ENCODE data around the gene ZNHIT2. TPM values are rescaled to one million over a fixed set of nuclear protein-coding genes. Genes with fewer than 3 reads are reported as not detected.

ZNHIT2 gene
- total RNA-seq, 1 donor from 2014 or later, result 35.3 TPM

GRCh38 chr11:65102142-65103095 is 15.1 kb downstream of the ZNHIT2 start:
- Histone ChIP-seq H3K36me3 (peaks cover 5 to 11% of the 10 kb centered on the region in 2 donors), H3K27me3 (no peaks in the 10 kb centered on the region), H3K4me3 (no peak overlapping the region), H3K27ac (peak overlapping the region; percentile 32 to 45), H3K9me3 (no peaks in the 10 kb centered on the region), H3K4me1 (peaks cover 0 to 13% of the 10 kb centered on the region in 2 donors)
- intact Hi-C loops (cut with DNase I), result no loop called here
- TF ChIP-seq CTCF (IDR thresholded peaks at IDR 0.05), result no peak
- DNase-seq (ENCODE audit: low spot score in 2 of 2), result no peak

GRCh38 chr11:65100674-65101350 is 16.7 kb downstream of the ZNHIT2 start:
- H3K9me3 ChIP-seq, result no peaks in the 10 kb centered on the region
- H3K36me3 ChIP-seq, result peaks cover 3 to 9% of the 10 kb centered on the region in 2 donors
- no peak for DNase-seq (ENCODE audit: low spot score in 2 of 2)
- no peak for TF ChIP-seq CTCF (IDR thresholded peaks at IDR 0.05)
- intact Hi-C loops (cut with DNase I), result no loop called here
- H3K27me3 ChIP-seq, result no peaks in the 10 kb centered on the region
- H3K4me3 ChIP-seq, result no peak overlapping the region
- H3K4me1 ChIP-seq, result peaks cover 3 to 21% of the 10 kb centered on the region in 2 donors
- no peak overlapping the region for H3K27ac ChIP-seq

GRCh38 chr11:65096926-65097325 is 20.6 kb downstream of the ZNHIT2 start:
- H3K4me1 ChIP-seq, result peaks cover 3 to 15% of the 10 kb centered on the region in 2 donors

GRCh38 chr11:65095974-65096806 is 21.3 kb downstream of the ZNHIT2 start, which contains the start of gene VPS51:
VPS51 (plus strand) TSS chr11:65096214; CDS start chr11:65096251, 37 bp downstream.
- H3K27ac ChIP-seq, result peak within 1 kb of the TSS; percentile 86 to 95
- peak in 1 of 3 experiments; percentile 20 for TF ChIP-seq CTCF (IDR thresholded peaks at IDR 0.05)
- H3K4me1 ChIP-seq, result peaks cover 3 to 15% of the 10 kb centered on the region in 2 donors
- H3K36me3 ChIP-seq, result peaks cover 0 to 5% of the 10 kb centered on the region in 2 donors
- H3K27me3 ChIP-seq, result no peaks in the 10 kb centered on the region
- DNase-seq (ENCODE audit: low spot score in 2 of 2), result peak; percentile 66 to 94
- intact Hi-C loops (cut with DNase I), result loop anchor here (1.0 to 5.0 kb wide), 5 partner anchors 12 to 179 kb away; partner anchors contain the start of genes ARL2, ATG2A, CDCA5 and SNX15
- peak within 1 kb of the TSS; percentile 73 to 80 for H3K4me3 ChIP-seq
- no peaks in the 10 kb centered on the region for H3K9me3 ChIP-seq

More at GRCh38 chr11:65096926-65097325, 20.6 kb downstream of the ZNHIT2 start:
- Histone ChIP-seq H3K9me3 (no peaks in the 10 kb centered on the region), H3K27ac (peak overlapping the region; percentile 86 to 95), H3K36me3 (peaks cover 0 to 5% of the 10 kb centered on the region in 2 donors), H3K27me3 (no peaks in the 10 kb centered on the region), H3K4me3 (peak overlapping the region; percentile 73 to 80)
- intact Hi-C loops (cut with DNase I), result loop anchor here (1.0 to 5.0 kb wide), 5 partner anchors 13 to 180 kb away; partner anchors contain the start of genes ARL2, ATG2A, CDCA5 and SNX15
- DNase-seq (ENCODE audit: low spot score in 2 of 2), result no peak
- TF ChIP-seq CTCF (IDR thresholded peaks at IDR 0.05), result no peak

GRCh38 chr11:65095427-65095826 is 22.1 kb downstream of the ZNHIT2 start:
- Histone ChIP-seq H3K36me3 (peaks cover 0 to 5% of the 10 kb centered on the region in 2 donors), H3K4me3 (peak overlapping the region; percentile 73 to 80), H3K27ac (peak overlapping the region in 1 of 2 donors; percentile 95), H3K9me3 (no peaks in the 10 kb centered on the region), H3K4me1 (peaks cover 3 to 15% of the 10 kb centered on the region in 2 donors), H3K27me3 (no peaks in the 10 kb centered on the region)
- no peak for TF ChIP-seq CTCF (IDR thresholded peaks at IDR 0.05)
- intact Hi-C loops (cut with DNase I), result loop anchor here (5.0 kb wide), 2 partner anchors 83 to 178 kb away; partner anchors contain the start of genes ARL2 and ATG2A
- no peak for DNase-seq (ENCODE audit: low spot score in 2 of 2)

Measured in ascending aorta (tissue), 2 donors.